Chondrocyte (in vitro differentiated cells): ENCODE data around the gene NTRK3. TPM values are rescaled to one million over a fixed set of nuclear protein-coding genes. Genes with fewer than 3 reads are reported as not detected.

Source experiments
- DNase-seq: peaks from one replicate; pipeline ENCODE4 v3.0.0; 2021; ENCODE audit warnings: mixed read lengths, low spot score
- H3K27ac Mint-ChIP-seq: one replicate; pipeline ENCODE4 v1.8.0; 2021; ENCODE audit warnings: mild to moderate bottlenecking, moderate library complexity, mixed read lengths; ENCODE audit not compliant: unreplicated experiment
- H3K27me3 Mint-ChIP-seq: 2 replicates; pipeline ENCODE4 v1.8.0; 2021; ENCODE audit warnings: low read depth, mixed read lengths
- H3K36me3 Mint-ChIP-seq: 2 replicates; pipeline ENCODE4 v1.8.0; 2021; ENCODE audit warnings: low read depth, mixed read lengths
- H3K4me1 Mint-ChIP-seq: 2 replicates; pipeline ENCODE4 v1.8.0; 2021; ENCODE audit warnings: low read depth, mild to moderate bottlenecking, mixed read lengths
- H3K4me3 Mint-ChIP-seq: one replicate; pipeline ENCODE4 v1.8.0; 2021; ENCODE audit warnings: mild to moderate bottlenecking, moderate library complexity, mixed read lengths; ENCODE audit not compliant: unreplicated experiment
- H3K9me3 Mint-ChIP-seq: 2 replicates; pipeline ENCODE4 v1.8.0; 2021; ENCODE audit warnings: low read depth, mixed read lengths
- CTCF ChIP-seq: fragments of 200-600 bp; sonication (generic); IDR thresholded peaks from 2 replicates; pipeline ENCODE4 v1.5.0; 2021; ENCODE audit warnings: antibody characterized with exemption, mild to moderate bottlenecking, moderate library complexity
- total RNA-seq: library from RNA; stranded (reverse); gene quantifications from 3 replicates; pipeline ENCODE4 v1.2.1, GENCODE V29; 2021

Gene NTRK3
- total RNA-seq, 1 donor from 2014 or later = not detected

- no peaks in the 10 kb centered on the region for H3K9me3 Mint-ChIP-seq
- no peak for DNase-seq
- TF ChIP-seq CTCF = no peak
- no peak overlapping the region for H3K27ac Mint-ChIP-seq
- no peak overlapping the region for H3K4me3 Mint-ChIP-seq
- H3K4me1 Mint-ChIP-seq = no peaks in the 10 kb centered on the region
- H3K36me3 Mint-ChIP-seq = no peaks in the 10 kb centered on the region
- H3K27me3 Mint-ChIP-seq = peaks cover 2% of the 10 kb centered on the region
Observed at GRCh38 chr15:87874896-87875711, 381.4 kb downstream of the NTRK3 start.

- Mint-ChIP-seq H3K27me3 (peaks cover 2% of the 10 kb centered on the region), H3K9me3 (no peaks in the 10 kb centered on the region), H3K27ac (no peak overlapping the region), H3K4me3 (no peak overlapping the region), H3K36me3 (no peaks in the 10 kb centered on the region), H3K4me1 (no peaks in the 10 kb centered on the region)
- no peak for DNase-seq
- TF ChIP-seq CTCF = no peak
Observed at GRCh38 chr15:87873516-87873915, 383.0 kb downstream of the NTRK3 start.

- TF ChIP-seq CTCF = no peak
- no peaks in the 10 kb centered on the region for H3K4me1 Mint-ChIP-seq
- no peak overlapping the region for H3K4me3 Mint-ChIP-seq
- no peak for DNase-seq
- H3K9me3 Mint-ChIP-seq = no peaks in the 10 kb centered on the region
- H3K27ac Mint-ChIP-seq = no peak overlapping the region
- H3K36me3 Mint-ChIP-seq = no peaks in the 10 kb centered on the region
- no peaks in the 10 kb centered on the region for H3K27me3 Mint-ChIP-seq
Observed at GRCh38 chr15:87871731-87872320, 384.7 kb downstream of the NTRK3 start.

GRCh38 chr15:87871258-87871681, 385.3 kb downstream of the NTRK3 start:
- H3K27ac Mint-ChIP-seq = no peak overlapping the region
- TF ChIP-seq CTCF = no peak
- H3K9me3 Mint-ChIP-seq = no peaks in the 10 kb centered on the region
- no peaks in the 10 kb centered on the region for H3K36me3 Mint-ChIP-seq
- no peaks in the 10 kb centered on the region for H3K27me3 Mint-ChIP-seq
- H3K4me3 Mint-ChIP-seq = no peak overlapping the region
- no peaks in the 10 kb centered on the region for H3K4me1 Mint-ChIP-seq
- no peak for DNase-seq

GRCh38 chr15:87866961-87867360, 389.6 kb downstream of the NTRK3 start:
- no peaks in the 10 kb centered on the region for H3K4me1 Mint-ChIP-seq
- no peaks in the 10 kb centered on the region for H3K9me3 Mint-ChIP-seq
- peaks cover 2% of the 10 kb centered on the region for H3K27me3 Mint-ChIP-seq
- DNase-seq = no peak
- no peak overlapping the region for H3K4me3 Mint-ChIP-seq
- no peak overlapping the region for H3K27ac Mint-ChIP-seq
- H3K36me3 Mint-ChIP-seq = no peaks in the 10 kb centered on the region
- no peak for TF ChIP-seq CTCF
